ENCODE data around the gene MCTS1. TPM values are rescaled to one million over a fixed set of nuclear protein-coding genes. Genes with fewer than 3 reads are reported as not detected.
A peak's percentile ranks its signal among the peaks of the same experiment; 100 is the strongest.

The MCTS1 gene
- total and polyA plus RNA-seq, 7 donors = 14.7 to 89.9 (median 25.7) TPM

DNA sequence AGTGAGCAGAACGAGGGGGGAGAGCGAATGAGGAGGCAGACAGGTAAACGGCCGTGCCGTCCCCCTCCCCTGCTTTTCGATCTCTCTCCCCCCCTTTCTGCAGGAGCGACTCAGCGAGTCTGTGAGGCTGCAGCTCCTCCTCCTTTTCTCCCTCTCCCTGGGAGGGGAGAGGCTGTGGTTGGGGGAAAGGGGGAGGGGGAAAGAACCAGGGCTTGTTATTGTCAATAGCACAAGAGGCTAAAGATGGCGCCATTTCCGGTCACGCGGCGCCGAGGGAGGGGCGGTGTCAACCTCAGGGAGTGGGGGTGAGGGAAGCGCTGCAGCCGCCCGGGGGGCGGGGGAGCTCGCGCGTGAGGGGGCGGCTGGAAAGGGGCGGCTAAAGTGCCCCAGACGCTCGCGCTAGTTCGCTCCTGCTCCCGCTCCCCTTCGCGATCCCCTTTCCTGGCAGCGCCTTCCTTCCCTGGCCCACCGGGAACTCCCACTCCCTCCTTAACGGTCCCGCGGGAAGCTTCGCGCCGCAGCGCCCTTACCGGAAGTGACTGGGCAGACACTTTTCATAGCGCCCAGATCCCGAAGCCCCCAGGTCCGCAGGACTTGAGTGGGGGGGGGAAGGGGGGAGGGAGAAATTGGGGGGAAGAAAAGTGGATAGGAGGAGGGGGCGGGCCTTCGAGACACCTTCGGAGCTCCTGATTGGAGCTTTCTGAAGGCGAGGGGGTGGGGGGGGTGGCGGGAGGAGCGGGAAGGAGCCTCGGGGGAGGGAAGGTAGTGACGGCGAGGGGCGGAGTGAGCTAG is 42.9 kb upstream of the MCTS1 start, which contains the start of gene CUL4B:
CUL4B (minus strand) TSS at position 121 of the 792 bp plus-strand sequence. CDS start 324 bp downstream, outside the sequence.
- whole genome bisulfite sequencing, 2 donors = 0 to 1% methylated on average over 51 to 54 of the region's 54 CpGs
- no peaks in the 10 kb centered on the region for H3K9me3 ChIP-seq
- peak; percentile 97 for DNase-seq
- TF ChIP-seq POLR2A (IDR thresholded peaks at IDR 0.05) (peak; percentile 50 to 69), POLR2AphosphoS5 (IDR thresholded peaks at IDR 0.05) (peak; percentile 1 to 85 (median 79)), EP300 (IDR thresholded peaks at IDR 0.05) (peak in 3 of 4 donors; percentile 35 to 46 (median 39)), CTCF (IDR thresholded peaks at IDR 0.05) (no peak)
- peaks cover 0 to 26% (median 5%) of the 10 kb centered on the region in 4 donors for H3K4me1 ChIP-seq
- intact Hi-C loops (cut with DNase I) = loop anchor here (1.0 to 2.0 kb wide), 2 partner anchors 44 to 69 kb away; partner anchors contain the start of genes C1GALT1C1 and MCTS1
- H3K27ac ChIP-seq = peak within 1 kb of the TSS; percentile 95 to 98 (median 96)
- H3K4me3 ChIP-seq = peak within 1 kb of the TSS; percentile 60 to 65 (median 62)
- no peaks in the 10 kb centered on the region for H3K27me3 ChIP-seq
- H3K36me3 ChIP-seq = peaks cover 0 to 2% (median 0%) of the 10 kb centered on the region in 4 donors

DNA sequence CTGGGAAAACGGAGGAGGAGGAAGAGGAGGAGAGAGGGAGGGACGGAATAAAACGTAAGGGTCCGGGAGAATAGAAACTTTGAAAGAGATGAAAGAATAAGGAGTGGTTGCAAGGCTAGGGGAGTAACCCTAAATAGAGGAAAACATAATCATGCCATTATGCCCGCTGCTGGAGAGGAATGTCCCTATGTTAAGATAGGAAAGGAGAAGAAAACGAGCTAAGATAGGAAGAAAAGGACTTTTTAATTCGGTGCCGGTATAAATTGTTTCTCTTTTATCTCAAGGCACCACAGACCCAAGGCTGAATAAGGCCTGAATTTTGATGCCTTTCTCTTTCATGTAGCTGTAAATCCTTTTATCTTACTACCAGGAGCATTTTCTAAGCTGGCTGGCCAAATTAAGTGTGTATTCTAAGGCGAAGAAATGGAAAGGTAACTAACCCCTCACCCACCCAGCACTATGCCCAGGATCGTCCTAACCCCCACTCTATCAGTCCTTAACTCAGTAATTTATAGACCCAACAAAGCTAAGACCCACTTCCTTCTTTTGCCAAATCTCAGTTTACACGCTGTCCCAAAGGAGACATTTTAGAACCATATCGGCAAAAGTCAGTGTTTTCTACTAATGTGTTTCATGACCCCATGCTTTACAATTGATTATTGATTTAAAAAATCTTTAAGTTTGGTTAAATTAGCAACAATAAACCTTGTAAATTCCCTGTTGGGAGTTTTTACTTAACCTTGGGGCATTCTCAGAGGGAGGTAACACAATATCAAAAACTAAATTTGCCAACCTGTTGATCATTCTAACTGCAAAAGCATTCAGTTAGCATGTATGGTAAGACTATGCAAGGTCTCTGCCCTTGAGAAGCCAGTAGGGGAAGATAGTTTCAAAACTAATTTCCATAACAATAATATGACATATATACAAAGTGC is 42.0 kb upstream of the MCTS1 start:
- intact Hi-C loops (cut with DNase I) = loop anchor here (2.0 kb wide), 1 partner anchor 43 kb away; the partner anchor contains the start of gene MCTS1
- H3K27ac ChIP-seq = peak overlapping the region; percentile 95 to 98 (median 96)
- no peaks in the 10 kb centered on the region for H3K9me3 ChIP-seq
- WGBS, 2 donors = 6 to 10% methylated on average over 12 of the region's 12 CpGs
- H3K27me3 ChIP-seq = no peaks in the 10 kb centered on the region
- DNase-seq = no peak
- H3K36me3 ChIP-seq = no peaks in the 10 kb centered on the region
- peak overlapping the region; percentile 60 to 65 (median 62) for H3K4me3 ChIP-seq
- TF ChIP-seq CTCF (IDR thresholded peaks at IDR 0.05) (no peak), POLR2A (IDR thresholded peaks at IDR 0.05) (peak in 1 of 2 donors; percentile 9), POLR2AphosphoS5 (IDR thresholded peaks at IDR 0.05) (peak; percentile 40 to 78 (median 54)), EP300 (IDR thresholded peaks at IDR 0.05) (no peak)
- peaks cover 0 to 26% (median 5%) of the 10 kb centered on the region in 4 donors for H3K4me1 ChIP-seq

- 74 to 80% methylated on average over 2 of the region's 2 CpGs for WGBS, 2 donors
- DNase-seq = no peak
- Histone ChIP-seq H3K9me3 (no peaks in the 10 kb centered on the region), H3K36me3 (no peaks in the 10 kb centered on the region), H3K4me1 (peaks cover 0 to 23% (median 5%) of the 10 kb centered on the region in 4 donors), H3K27ac (peak overlapping the region; percentile 95 to 98 (median 96)), H3K4me3 (no peak overlapping the region), H3K27me3 (no peaks in the 10 kb centered on the region)
- TF ChIP-seq POLR2A (IDR thresholded peaks at IDR 0.05) (no peak), POLR2AphosphoS5 (IDR thresholded peaks at IDR 0.05) (no peak), CTCF (IDR thresholded peaks at IDR 0.05) (no peak), EP300 (IDR thresholded peaks at IDR 0.05) (no peak)
- intact Hi-C loops (cut with DNase I) = no loop called here
Measured at GRCh38 chrX:120562569-120562926, 41.4 kb upstream of the MCTS1 start.

DNA sequence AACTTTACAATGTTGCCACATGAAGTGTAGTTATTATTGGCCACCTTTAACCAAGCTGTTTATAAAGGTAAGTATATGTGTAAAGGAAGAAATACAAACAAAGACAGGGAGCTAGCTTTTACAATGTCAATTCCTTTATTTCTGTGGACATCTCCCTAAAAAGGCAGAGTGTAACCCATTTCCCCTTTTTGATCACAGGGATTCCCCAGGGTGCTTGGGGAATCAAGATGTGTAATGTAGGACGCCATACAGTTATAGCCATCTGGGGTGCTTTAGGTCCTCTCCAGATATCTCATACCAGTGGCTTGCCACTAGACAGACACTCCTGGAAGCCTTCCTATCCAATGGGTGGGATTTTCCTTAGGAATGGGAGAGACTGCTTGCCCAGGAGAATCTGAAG is 39.0 kb upstream of the MCTS1 start:
- 81 to 96% methylated on average over 1 of the region's 1 CpG for WGBS, 2 donors
- no peaks in the 10 kb centered on the region for H3K9me3 ChIP-seq
- H3K27me3 ChIP-seq = no peaks in the 10 kb centered on the region
- H3K4me3 ChIP-seq = no peak overlapping the region
- intact Hi-C loops (cut with DNase I) = no loop called here
- DNase-seq = no peak
- no peaks in the 10 kb centered on the region for H3K36me3 ChIP-seq
- no peak overlapping the region for H3K27ac ChIP-seq
- TF ChIP-seq POLR2AphosphoS5 (IDR thresholded peaks at IDR 0.05) (no peak), POLR2A (IDR thresholded peaks at IDR 0.05) (no peak), EP300 (IDR thresholded peaks at IDR 0.05) (no peak), CTCF (IDR thresholded peaks at IDR 0.05) (no peak)
- H3K4me1 ChIP-seq = peaks cover 0 to 10% (median 5%) of the 10 kb centered on the region in 4 donors
